HG02623 (cell line): ENCODE results near the gene MPV17L.
"Not testable (repeated sequence)": the region's sequence is repeated elsewhere in the genome, so short reads cannot be mapped to it uniquely, and the experiment has no call there.

Experiments
- ATAC-seq: cut with Tn5 transposase; IDR thresholded peaks from one replicate; pipeline ENCODE4 v1.9.1; 2021; ENCODE audit warnings: moderate library complexity; ENCODE audit not compliant: unreplicated experiment

Gene MPV17L

DNA sequence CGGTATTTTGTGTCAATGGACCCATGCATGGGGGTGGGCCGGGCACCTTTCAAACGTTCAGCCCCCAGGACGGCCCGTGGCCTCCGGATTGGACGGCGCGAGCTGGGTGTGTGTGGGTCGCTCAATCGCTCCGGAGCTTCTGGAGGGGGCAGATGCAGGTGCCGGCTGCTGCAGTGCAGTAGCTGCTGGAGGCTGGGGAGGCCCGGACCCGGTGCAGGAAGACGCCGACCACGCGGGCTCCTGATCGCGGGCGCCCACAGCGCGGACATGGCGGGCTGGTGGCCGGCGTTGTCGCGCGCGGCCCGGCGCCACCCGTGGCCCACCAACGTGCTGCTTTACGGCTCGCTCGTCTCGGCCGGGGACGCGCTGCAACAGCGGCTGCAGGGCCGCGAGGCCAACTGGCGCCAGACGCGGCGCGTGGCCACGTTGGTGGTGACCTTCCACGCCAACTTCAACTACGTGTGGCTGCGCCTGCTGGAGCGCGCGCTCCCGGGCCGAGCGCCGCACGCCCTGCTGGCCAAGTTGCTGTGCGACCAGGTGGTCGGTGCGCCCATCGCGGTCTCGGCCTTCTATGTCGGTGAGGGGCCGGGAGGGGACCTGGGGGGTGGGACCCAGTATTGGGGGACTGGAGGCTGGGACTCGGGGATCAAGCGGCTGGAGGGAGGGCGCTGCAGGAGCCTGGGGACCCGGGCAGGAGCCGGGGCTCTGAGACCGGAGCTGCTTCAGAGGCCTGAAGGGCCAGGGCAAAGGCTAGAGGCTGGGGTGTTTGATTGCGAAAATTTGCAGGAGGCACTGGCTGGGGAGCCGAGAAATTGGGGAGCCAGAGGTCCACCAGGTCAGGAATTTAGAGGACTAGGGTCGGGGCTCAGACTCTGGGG lies at the start of gene MPV17L:
Gene MPV17L (plus strand): TSS at position 124 of the 878 bp plus-strand sequence. CDS start 144 bp downstream, at position 268.
- not testable (repeated sequence) for ATAC-seq

DNA sequence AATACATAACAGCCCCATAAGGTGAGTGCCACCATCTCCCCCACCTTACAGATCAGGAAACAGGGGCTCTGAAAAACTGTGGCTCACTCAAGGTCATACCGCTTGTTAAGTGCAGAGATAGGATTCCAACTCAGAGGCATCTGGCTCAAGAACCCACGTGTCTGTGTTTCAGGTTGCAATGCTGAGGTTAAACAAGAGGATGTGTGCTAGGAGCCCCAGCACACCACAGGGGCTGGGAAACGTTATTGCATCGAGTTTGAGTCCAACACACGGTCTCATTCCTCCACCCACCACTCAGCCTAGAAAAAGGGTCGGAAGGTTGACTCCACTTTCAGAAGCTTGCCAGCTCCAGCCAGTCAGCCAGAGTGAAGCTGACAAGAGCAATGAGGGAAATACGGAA lies 46.8 kb upstream of the MPV17L start:
- ATAC-seq: not testable (repeated sequence)

DNA sequence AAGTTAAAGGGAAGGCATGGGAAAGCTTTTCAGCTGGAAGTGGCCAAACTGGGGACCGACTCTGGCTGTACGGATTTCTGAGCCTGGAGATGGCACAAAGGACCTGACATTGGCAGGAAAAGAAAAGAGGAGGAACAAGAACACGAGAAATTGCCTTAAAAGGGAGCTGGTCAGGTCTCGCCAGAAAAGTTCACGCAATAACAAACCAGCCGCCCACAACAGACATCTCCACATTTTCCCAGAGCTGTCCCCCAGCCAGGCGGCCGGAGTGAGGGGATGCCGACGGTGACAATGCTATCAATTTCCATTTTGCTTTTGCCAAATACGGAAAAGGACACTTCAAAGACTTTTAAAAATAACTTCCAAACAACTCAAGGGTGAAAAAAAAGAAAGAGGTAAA lies 44.3 kb upstream of the MPV17L start:
- ATAC-seq: not testable (repeated sequence)

DNA sequence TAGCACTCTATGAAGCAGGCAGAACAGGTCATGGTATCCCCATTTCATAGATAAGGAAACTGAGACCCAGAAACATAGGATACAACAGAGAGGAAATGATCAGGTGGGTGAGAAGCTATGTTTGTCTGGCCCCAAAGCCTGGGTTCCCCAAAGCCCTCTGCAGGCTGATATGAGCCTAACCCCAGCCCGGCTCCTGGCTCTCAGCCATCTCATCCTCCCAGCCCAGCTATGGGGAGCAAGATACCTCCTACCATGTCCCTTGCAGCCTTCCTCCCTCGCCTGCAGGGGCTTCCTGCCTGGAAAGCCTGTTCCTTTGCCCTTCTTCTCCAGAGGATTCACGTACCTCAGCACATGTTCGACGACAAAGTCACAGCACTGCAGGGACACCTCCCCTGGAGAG lies 43.8 kb upstream of the MPV17L start:
- ATAC-seq: not testable (repeated sequence)

DNA sequence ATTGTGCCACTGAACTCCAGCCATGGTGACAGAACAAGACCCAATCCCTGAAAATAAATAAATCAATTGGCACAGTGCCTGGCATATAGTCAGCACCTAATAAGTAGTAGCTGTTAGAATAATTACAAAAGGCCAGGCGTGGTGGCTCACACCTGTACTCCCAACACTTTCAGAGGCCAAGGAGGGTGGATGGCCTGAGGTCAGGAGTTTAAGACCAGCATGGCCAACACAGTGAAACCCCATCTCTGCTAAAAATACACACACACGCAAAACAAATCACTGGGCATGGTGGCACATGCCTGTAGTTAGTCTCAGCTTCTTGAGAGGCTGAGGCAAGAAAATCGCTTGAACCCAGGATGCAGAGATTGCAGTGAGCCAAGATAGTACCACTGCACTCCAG lies 42.7 kb upstream of the MPV17L start:
- ATAC-seq: not testable (repeated sequence)

DNA sequence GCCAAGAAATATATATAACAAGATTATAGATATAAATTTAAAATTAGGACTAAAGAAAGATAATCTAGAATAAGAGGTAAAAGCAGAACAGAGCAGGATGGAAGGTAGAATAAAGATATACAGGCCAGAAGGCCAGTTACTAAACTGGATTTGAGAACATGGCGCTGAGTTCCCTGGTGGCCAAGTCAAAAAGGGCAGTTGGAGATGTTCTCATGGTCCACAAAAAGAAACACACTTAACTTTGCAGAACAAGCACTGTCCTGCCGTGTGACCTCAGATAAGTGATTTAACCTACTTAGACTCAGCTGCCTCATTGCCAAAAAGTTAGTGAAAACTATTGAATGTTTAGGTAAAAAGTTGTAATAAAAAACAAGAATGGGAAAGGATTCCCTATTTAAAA lies 40.7 kb upstream of the MPV17L start:
- not testable (repeated sequence) for ATAC-seq

DNA sequence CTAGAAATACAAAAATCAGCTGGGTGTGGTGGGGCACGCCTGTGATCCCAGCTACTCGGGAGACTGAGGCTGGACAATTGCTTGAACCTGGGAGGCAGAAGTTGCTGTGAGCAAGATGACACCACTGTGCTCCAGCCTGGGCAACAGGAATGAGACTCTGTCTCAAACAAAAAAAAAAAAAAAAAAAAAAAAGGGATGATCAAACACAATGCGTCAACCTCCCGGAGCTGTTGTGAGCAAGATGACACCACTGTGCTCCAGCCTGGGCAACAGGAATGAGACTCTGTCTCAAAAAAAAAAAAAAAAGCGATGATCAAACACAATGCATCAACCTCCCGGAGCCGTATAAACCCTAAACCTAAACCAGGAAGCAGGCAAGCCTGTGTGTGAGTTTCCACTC lies 38.1 kb upstream of the MPV17L start:
- ATAC-seq: not testable (repeated sequence)

DNA sequence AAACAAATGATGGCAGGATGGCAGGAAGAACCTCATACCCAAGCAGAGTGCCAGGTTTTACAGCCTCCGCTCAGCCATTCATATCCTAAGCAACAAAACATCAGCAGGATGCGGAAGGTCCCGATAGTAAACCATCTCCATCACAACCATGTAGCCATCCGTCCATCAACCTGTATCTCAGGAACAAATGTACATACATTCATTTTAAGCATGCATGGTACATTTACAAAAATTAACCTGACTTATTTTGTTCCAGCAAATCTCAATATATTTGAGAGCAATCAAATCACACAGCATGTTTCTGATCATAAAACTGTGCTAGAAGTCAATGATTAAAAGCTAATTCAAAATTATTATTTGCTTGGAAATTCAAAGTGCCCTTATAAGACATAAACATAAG lies 17.4 kb upstream of the MPV17L start, which contains the start of gene NPIPA5:
Gene NPIPA5 (minus strand): TSS at position 101 of the 400 bp plus-strand sequence. CDS start 0 bp downstream, at position 101.
- not testable (repeated sequence) for ATAC-seq

DNA sequence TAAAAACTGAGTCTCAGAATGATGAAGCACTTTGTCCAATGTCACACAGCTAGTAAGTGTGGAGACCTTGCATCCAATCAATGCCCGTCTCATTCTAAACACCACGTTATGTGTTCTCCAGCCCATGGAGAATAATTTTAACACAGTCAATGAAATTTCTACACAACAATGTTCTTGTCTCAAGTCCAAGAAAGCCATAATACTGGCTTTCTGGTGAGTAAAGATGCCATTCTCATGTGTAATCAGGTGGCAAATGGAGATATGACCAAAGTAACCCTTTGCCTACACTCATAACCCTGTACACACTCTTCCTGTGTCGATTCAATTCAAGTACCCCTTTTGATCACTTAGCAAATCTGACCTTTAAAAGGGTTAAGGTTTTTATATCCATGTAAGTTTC lies 12.7 kb upstream of the MPV17L start:
- not testable (repeated sequence) for ATAC-seq

DNA sequence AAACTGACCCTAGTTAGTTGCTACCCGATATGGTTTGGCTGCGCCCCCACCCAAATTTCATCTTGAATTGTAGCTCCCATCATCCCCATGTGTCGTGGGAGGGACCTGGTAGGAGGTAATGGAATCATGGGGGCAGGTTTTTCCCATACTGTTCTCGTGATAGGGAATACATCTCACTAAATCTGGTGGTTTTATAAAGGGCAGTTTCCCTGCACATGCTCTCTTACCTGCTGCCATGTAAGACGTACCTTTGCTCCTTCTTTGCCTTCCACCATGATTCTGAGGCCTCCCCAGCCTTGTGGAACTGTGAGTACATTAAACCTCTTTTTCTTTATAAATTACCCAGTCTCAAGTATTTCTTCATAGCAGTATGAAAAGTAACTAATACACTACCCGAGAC lies 7.5 kb upstream of the MPV17L start:
- ATAC-seq: not testable (repeated sequence)

DNA sequence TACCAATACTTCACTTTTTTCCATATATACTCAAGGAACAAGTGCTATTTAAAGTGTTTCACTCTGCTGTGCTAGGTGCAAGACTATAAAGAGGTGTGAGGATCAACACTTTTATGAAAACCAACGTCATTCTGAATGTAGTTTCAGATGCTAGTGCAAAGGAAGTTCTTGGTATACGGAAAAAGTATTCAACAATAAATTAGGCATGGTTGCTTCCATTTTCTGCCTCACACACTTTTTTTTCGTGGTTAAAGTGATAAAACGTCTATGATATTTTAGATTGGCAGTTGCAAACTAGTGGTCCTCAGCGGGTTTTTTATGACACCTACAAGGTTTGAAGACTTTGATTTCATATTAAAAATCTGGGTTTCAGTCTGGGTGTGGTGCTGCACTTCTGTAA lies 5.6 kb upstream of the MPV17L start:
- not testable (repeated sequence) for ATAC-seq

DNA sequence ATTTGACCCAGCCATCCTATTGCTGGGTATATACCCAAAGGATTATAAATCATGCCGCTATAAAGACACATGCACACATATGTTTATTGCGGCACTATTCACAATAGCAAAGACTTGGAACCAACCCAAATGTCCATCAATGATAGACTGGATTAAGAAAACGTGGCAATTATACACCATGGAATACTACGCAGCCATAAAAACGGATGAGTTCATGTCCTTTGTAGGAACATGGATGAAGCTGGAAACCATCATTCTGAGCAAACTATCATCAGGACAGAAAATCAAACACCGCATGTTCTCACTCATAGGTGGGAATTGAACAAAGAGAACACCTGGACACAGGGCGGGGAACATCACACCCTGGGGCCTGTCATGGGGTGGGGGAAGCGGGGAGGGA lies 2.5 kb upstream of the MPV17L start:
- not testable (repeated sequence) for ATAC-seq

DNA sequence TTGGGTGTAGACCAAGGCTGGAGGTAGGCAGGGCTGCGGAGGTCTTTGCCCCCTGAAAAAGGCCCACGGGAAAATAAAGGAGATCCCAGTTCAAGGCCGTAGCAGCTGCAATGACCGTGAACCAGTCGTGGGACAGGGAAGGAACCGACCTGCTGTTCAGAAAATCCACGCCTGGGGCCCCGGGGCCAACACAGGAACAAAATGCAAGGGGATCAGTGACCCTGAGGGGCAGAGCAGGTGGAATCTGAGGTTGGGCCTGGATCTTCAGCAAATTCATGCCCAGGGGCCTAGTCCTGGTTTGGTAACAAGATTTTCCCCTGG lies 915 bp downstream of the MPV17L start:
- not testable (repeated sequence) for ATAC-seq

DNA sequence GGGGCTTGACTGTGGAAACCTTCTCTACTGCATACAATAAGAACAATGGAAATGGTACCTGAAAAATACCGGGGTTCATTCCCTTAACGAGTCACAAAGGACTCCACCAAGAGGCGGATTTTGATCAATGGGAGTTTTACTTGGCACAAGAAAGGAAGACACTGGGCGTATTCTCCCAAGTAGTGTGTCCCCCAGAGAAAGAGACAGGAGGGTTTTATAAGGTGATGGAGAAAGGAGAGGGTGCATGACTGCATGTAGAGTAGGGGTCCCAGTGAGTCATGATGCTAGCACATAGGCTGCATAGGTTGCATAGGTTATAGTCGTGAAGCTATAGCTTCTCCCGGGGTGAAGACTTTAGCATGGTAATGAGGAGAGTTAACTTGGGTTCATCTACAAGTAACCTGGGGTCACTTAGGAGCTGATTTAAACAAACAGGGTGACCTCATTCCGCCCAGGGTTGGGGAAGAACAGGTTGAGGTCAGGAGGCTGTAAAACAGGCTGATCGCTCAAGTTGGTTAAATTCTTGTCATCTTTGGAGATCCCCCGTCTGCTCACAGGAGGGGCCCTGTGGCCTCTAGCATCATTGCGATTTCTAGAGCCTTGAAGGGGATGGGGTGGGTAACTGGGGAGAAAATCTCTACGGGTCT lies 1.5 kb downstream of the MPV17L start:
- no peak for ATAC-seq

DNA sequence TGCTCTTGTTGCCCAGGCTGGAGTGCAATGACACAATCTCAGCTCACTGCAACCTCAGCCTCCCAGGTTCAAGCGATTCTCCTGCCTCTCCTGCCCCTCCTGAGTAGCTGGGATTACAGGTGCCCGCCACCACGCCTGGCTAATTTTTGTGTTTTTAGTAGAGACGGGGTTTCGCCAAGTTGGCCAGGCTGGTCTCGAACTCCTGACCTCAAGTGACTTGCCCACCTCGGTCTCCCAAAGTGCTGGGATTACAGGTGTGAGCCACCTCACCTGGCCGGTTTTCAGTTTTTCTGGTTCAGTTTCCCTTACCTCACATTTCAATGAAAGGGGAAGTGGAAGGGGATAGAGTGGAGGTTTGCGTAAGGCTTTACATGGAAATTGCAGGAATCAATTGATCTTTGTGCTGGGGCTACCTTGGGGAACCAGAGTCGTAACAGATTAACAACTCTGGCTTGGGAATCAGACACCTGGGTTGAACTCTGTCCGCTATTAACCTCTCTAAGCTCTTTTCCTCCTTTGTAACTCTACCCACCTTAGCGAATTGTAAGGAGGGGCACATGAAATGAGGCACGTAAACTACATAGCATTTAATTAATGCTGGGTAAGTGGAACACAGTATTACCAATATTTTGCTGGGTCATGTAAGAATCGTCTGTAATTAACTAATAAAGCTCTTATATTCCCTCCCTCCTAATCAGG lies 3.2 kb downstream of the MPV17L start:
- no peak for ATAC-seq

DNA sequence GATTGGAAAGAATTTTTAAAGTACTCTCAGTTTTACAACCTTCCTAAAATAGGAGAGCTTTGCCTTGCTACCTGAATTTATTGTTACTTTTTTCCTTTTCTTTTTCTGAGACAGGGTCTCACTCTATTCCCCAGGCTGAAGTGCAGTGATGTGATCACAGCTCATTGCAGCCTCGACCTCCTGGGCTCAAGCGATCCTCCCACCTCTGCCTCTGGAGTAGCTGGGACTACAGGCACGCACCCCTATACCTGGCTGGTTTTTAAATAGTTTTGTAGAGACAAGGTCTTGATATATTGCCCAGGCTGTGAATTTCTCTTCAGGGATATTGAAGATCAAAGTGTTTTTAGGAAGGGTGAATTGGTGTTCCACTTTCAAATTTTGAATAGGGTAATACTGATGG lies 3.8 kb downstream of the MPV17L start:
- ATAC-seq: no peak

DNA sequence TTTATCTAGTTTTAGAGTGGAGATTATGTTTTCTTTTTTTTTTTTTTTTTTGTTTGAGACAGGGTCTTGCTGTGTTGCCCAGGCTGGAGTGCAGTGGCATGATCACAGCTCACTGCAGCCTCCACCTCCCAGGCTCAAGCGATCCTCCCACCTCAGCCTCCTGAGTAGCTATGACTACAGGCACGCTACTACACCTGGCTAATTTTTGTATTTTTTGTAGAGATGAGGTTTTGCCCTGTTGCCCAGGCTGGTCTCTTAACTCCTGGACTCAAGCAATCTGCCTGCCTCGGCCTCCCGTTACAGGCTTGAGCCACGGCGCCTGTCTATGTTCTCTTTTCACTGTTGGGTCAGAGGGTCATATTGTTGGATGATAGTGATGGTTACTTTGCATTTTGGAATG lies 4.8 kb downstream of the MPV17L start:
- not testable (repeated sequence) for ATAC-seq

DNA sequence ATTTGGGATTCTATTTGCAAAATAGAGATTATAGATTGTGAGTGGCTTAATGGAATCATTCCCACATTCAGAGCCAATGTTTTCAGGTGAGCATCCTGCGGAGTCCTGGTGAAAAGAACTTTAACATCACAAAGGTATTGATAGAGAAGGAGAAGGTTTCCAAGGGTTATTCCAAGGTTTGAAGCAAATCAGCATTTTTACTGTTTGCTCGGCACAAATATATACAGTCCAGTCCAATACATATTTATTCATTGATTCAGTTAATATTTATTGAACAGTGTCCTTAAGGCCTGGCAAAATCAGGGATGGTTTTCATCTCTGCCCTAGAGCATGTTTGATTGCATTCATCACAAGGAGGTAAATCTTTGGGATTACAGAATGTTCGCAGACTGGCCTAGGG lies 6.4 kb downstream of the MPV17L start:
- ATAC-seq: no peak

DNA sequence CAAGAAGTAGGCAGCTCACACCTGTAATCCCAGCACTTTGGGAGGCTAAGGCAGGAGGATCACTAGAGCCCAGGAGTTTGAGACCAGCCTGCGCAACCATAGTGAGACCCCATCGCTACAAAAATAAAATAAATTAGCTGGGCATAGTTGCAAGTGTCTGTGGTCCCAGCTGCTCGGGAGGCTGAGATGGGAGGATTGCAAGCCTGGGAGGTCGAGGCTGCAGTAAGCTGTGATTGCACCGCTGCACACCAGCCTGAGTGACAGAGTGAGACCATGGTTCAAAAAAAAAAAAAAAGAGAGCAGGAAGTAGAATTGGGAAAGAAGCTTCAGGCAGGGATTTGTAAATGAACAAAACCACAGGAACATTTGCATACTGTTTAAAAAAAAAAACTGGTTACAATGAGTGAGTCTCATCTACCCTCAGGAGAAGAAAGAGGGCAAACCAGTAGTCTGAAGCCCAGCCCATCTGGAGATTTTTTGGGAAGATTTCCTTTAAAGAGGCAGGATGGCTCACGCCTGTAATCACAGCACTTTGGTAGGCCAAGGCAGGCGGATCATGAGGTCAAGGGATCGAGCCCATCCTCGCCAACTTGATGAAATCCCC lies 7.9 kb downstream of the MPV17L start:
- ATAC-seq: no peak

DNA sequence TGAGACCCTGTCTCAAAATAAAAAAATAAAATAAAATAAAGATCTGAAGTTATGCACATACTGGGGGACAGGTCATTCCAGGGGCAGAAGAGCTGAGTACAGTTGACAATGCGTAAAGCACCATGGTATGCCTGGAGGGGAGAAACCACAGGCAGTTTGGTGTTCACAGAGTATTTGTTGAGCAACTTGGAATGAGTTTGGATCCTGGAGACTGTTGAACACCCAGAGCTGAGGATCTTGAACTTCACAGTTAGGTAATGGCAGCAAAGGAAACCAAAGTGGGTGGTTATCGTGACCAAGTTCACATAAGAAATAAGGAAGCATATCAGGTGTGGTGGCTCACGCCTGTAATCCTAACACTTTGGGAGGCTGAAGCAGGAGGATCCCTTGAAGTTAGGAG lies 8.5 kb downstream of the MPV17L start:
- not testable (repeated sequence) for ATAC-seq

DNA sequence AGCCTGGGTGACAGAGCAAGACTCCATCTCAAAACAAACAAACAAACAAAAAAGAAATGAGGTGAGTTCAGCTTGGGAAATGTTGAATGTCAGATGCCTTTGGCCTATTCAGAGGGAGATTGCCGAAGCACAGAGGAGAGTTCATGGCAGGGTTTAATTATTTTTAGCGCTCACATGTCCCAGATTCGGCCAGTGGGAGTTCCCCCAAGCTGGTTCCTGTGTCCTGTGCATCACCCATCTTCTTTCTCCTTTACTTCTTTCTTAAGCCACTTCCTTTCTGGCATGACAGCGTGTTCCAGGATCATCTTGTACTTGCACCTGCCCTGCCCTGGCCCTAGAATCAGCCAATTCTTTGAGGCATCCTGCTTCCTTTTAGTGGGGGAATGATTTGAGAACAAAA lies 9.2 kb downstream of the MPV17L start:
- ATAC-seq: no peak
